OCI-LY3 (cell line): Measurements from ENCODE around the gene SDK1.

Source experiments
- EZH2phosphoT487 ChIP-seq: fragments of 200-600 bp; shearing (Covaris generic); IDR thresholded peaks from 2 replicates; pipeline ENCODE4 v1.6.1; 2018; ENCODE audit warnings: antibody characterized with exemption, mixed run types, low read depth
- TF ChIP-seq, protein P1 (sequence below): fragments of 200-600, 300-600 bp; sonication (generic); IDR thresholded peaks from 2 replicates; pipeline ENCODE4 v1.5.1; 2014; ENCODE audit warnings: antibody characterized with exemption, low read length, low read depth

DNA sequence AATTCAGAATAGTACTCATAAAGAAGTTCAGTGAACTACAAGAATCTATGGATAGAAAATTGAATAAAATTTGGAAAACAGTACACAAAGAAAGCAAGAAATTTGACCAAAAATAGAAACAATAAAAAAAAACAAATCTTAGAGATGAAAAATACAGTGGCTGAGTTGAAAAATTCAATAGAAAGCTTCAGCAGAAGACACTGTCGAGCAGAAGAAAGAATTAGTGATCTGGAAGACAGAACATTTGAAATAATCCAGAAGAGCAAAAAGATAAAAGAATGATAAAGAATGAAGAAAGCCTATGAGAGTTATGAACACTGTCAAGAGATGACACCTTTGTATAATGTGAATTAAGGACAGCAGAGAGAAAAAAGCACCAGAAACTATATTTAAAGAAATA is 480.6 kb downstream of the SDK1 start:
- TF ChIP-seq, protein P1, sequence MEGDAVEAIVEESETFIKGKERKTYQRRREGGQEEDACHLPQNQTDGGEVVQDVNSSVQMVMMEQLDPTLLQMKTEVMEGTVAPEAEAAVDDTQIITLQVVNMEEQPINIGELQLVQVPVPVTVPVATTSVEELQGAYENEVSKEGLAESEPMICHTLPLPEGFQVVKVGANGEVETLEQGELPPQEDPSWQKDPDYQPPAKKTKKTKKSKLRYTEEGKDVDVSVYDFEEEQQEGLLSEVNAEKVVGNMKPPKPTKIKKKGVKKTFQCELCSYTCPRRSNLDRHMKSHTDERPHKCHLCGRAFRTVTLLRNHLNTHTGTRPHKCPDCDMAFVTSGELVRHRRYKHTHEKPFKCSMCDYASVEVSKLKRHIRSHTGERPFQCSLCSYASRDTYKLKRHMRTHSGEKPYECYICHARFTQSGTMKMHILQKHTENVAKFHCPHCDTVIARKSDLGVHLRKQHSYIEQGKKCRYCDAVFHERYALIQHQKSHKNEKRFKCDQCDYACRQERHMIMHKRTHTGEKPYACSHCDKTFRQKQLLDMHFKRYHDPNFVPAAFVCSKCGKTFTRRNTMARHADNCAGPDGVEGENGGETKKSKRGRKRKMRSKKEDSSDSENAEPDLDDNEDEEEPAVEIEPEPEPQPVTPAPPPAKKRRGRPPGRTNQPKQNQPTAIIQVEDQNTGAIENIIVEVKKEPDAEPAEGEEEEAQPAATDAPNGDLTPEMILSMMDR, result no peak
- no peak for TF ChIP-seq EZH2phosphoT487
